Activated effector memory CD4-positive, alpha-beta T cell treated with anti-CD3 and anti-CD28 coated beads, Interleukin-2, amount 50 U/mL, for 16 hours (primary cell): ENCODE results near the gene C2CD3.
"Not testable (repeated sequence)": the region's sequence is repeated elsewhere in the genome, so short reads cannot be mapped to it uniquely, and the experiment has no call there.

Experiments
- DNase-seq: peaks from one replicate; pipeline ENCODE4 v3.0.0-alpha.2; 2020

The C2CD3 gene

DNA sequence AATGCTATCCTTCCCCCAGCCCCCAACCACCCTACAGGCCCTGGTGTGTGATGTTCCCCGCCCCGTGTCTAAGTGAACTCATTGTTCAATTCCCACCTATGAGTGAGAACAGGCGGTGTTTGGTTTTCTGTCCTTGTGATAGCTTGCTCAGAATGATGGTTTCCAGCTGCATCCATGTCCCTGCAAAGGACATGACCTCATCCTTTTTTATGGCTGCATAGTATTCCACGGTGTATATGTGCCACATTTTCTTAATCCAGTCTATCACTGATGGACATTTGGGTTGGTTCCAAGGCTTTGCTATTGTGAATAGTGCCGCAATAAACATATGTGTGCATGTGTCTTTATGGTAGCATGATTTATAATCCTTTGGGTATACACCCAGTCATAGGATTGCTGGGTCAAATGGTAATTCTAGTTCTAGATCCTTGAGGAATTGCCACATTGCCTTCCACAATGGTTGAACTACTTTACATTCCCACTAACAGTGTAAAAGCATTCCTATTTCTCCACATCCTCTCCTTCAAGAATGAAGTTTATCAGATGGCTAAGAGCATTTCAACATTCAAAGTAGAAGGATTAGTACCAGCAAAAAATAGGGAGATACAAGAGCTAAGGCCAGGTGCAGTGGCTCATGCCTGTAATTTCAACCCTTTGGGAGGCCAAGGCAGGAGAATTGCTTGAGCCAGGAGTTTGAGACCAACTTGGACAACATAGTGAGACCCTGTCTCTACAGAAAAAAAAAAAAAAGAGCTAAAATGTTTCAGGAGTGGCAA lies 50.4 kb downstream of the C2CD3 start:
- DNase-seq = not testable (repeated sequence)

GRCh38 chr11:74116719-74117118 lies 54.1 kb downstream of the C2CD3 start:
- no peak for DNase-seq

- DNase-seq = no peak
Measured at GRCh38 chr11:74112877-74113276, 57.9 kb downstream of the C2CD3 start.

DNA sequence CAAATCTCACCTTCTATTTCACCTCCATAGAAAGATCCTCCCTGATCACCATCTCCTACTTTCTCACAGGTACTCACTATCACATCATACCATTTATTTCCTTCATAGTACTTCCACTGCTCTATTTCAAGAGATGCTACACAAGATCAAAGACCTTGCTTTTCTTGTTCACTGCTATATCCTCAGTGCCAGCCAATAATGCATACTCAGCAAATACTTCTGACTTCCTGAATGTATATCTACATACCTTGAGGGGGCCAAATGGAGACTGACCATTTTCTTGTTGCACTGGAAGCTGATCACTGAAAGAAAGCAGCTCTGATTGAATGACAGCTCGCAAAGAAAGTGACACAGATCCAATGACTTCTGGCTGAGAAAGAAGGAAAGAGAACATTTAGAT lies 64.7 kb downstream of the C2CD3 start:
- DNase-seq = no peak

GRCh38 chr11:74102321-74102720 lies 68.5 kb downstream of the C2CD3 start:
- no peak for DNase-seq

GRCh38 chr11:74100735-74101134 lies 70.1 kb downstream of the C2CD3 start:
- no peak for DNase-seq

DNA sequence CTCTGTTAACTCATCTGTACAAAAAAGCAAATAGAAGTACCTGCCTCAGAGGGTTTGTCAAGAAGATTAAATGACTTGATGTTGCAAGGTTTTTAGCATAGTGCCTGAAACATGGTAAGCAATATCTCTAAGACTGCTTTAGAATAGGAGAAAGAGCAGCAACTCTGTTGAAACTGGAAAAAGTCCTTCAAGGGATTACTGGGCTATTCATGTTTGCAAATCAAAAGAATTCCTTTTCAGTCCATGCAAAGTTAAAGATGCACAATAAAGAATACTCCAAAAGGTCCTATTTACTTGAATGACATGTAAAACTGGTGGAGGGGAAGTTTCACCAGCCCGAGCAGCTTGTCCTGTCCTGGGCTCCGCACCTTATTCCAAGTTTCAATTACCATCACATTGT lies 70.6 kb downstream of the C2CD3 start:
- no peak for DNase-seq

DNA sequence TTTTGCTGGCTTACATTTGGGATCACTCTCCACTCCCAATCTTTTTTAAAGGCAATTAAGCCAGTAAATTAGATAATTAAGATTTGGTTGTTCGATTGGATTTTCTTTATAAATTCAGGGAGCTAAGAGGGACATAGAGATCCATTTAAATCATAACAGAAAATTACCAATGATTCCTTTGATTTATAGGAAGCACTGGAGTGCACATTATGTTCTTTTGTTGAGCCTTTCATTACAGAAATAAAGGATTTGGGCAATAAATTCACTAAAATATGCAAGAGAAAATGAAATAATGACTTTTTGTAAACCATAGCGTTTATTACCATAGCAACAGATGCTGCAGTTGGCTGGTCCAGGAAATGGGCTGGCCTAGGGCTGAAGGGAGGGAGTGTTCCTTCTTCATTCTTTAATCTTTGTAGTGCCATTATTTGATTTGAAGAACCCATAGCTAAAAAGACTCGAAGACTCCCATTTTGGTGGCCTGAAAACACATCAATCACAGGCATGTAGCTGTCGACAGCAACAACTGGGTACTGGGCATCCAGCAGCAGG lies 73.0 kb downstream of the C2CD3 start:
- DNase-seq = no peak

- DNase-seq = no peak
Measured at GRCh38 chr11:74094393-74094792, 76.4 kb downstream of the C2CD3 start.

DNA sequence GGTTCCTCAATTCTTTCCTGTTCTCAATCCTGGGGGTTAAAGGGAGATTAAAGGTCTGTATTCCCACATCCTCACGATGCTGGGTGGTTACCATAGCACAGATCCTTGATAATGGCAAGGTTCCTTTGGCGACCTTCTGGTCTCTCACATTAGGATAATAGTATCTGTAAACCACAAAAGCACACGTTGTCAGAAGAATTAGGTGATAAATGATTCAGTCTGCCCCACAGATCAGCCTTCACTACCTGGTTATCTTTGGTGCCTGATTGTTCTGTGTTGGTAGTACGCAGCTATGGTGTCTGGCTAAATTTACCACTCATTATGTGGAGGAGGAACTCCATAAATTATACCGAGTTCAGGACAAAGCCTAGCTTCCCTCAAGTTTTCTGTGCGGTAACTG lies 78.4 kb downstream of the C2CD3 start:
- DNase-seq = no peak

GRCh38 chr11:74091549-74091948 lies 79.3 kb downstream of the C2CD3 start:
- DNase-seq = no peak

GRCh38 chr11:74090701-74091100 lies 80.1 kb downstream of the C2CD3 start:
- no peak for DNase-seq

GRCh38 chr11:74086242-74086884 lies 84.4 kb downstream of the C2CD3 start:
- DNase-seq = no peak

DNA sequence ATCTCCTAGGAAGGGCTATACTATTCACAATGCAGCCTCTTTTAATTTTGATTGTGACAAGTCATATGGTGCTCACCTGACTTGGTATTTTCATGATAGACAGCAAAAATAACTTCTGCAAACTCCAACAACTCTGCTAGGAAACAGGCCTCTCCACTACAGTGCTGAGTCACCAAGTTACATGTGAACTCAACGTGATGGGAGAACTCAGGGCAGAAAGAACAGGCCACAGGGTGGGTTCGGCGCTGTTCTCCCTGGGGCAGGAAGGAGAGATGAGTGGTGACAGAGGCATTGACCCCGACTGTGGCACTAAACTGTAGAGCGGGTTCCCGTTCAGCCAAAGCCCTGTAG lies 85.3 kb downstream of the C2CD3 start:
- DNase-seq = no peak

- no peak for DNase-seq
Measured at GRCh38 chr11:74084796-74085541, 85.8 kb downstream of the C2CD3 start.

DNA sequence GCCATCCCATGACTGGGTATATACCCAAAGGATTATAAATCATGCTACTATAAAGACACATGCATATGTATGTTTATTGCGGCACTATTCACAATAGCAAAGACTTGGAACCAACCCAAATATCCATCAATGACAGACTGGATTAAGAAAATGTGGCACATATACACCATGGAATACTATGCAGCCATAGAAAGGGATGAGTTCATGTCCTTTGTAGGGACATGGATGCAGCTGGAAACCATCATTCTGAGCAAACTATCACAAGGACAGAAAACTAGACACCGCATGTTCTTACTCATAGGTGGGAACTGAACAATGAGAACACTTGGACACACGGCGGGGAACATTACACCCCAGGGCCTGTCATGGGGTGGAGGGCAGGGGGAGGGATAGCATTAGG lies 86.9 kb downstream of the C2CD3 start:
- DNase-seq = not testable (repeated sequence)

DNA sequence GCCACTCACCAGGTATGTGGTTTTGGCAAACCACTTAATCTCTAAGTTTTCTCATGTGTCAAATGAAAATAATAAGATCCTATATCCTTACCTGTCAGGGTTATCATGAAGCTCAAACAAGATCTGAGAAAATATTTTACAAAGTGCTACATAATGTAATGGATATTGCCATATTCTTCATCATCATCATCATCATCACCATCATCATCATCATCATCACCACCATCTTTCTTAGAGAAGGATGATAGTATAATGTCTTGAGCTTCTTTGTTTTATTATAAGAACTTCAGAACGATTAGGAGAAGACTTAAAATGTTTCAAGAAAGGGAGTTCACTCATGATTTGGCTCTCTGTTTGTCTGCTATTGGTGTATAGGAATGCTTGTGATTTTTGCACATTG lies 89.4 kb downstream of the C2CD3 start:
- no peak for DNase-seq

GRCh38 chr11:74077193-74077592 lies 93.6 kb downstream of the C2CD3 start:
- DNase-seq = no peak

- DNase-seq = no peak
Measured at GRCh38 chr11:74072721-74073120, 98.1 kb downstream of the C2CD3 start.

DNA sequence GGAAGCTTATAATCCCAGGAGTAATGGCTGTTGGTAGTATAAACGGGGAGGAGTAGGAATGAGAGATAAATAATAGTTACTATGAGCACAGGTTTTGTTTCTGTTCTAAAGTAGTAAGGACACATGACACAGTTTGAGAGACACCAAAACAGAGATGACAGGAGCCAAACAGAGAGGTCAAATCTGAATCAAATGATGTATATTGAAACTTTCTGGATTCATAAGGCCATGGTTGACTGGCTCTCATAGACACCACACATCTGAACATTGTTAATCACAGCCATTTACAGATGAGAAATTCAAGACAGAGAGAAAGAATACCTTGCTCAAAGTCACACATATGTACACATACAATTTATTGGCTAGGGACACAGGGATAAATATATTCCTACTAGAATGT lies 98.5 kb downstream of the C2CD3 start:
- DNase-seq = no peak

GRCh38 chr11:74070723-74071492 lies 99.9 kb downstream of the C2CD3 start:
- DNase-seq = no peak

- no peak for DNase-seq
Measured at GRCh38 chr11:74069146-74070046, 101.4 kb downstream of the C2CD3 start.
